ENCODE data around the gene CFAP46.

CFAP46 gene

DNA sequence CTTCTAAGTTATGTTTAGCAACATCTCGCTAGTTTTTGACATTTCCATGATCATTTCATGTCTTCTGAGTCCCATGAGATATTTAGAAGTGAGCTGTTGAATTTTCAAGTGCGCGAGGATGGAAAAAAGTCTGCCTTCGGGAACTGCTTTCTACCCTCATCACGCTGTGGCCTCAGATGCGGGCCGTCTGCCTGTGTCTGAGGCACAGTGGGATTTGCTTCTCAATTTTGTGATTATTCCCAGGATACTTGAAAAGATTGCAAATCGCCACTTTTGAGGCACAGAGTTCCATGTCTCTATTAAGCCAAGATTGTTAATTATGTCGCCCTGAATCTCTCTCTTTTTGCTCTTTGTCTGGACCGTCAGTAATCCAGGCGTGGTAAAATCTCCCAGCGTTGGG lies 125.7 kb downstream of the CFAP46 start:
- no peak for DNase-seq (ENCODE audit: low spot score)
- no peak overlapping the region for H3K4me3 ChIP-seq
- H3K27ac ChIP-seq: no peak overlapping the region
- TF ChIP-seq, protein P1, sequence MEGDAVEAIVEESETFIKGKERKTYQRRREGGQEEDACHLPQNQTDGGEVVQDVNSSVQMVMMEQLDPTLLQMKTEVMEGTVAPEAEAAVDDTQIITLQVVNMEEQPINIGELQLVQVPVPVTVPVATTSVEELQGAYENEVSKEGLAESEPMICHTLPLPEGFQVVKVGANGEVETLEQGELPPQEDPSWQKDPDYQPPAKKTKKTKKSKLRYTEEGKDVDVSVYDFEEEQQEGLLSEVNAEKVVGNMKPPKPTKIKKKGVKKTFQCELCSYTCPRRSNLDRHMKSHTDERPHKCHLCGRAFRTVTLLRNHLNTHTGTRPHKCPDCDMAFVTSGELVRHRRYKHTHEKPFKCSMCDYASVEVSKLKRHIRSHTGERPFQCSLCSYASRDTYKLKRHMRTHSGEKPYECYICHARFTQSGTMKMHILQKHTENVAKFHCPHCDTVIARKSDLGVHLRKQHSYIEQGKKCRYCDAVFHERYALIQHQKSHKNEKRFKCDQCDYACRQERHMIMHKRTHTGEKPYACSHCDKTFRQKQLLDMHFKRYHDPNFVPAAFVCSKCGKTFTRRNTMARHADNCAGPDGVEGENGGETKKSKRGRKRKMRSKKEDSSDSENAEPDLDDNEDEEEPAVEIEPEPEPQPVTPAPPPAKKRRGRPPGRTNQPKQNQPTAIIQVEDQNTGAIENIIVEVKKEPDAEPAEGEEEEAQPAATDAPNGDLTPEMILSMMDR (IDR thresholded peaks at IDR 0.05): no peak

DNA sequence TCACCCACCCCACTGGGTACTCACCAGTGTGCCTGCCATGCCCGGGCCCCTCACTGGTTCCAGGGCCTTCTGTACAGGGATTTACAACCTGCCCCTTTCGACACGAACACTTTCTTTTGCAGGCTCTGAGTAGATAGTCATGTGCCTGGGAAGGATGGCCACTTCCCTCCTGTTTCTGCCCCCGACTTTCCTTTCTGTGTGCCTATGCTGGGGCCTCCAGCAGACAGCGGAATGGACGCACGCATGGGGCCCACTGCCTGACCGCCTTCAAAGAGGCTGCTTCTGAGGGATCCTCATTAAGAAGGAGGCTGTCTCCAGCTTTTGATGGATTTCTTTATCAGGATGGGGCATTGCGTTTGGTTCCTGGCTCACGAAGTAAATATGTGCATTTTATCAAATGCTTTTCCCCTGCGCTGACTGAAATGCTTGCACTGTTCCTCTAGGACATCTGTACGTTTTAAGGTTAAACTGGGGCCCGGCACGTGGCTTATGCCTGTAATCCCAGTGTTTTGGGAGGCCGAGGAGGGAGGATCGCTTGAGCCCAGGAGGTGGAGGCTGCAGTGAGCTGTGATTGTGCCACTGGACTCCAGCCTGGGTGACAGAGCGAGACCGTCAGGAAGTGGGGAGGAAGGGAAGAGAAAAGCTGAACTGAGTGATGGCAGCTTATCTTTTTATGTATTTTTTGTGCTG lies 127.1 kb downstream of the CFAP46 start:
- DNase-seq (ENCODE audit: low spot score): no peak
- Histone ChIP-seq H3K4me3 (no peak overlapping the region), H3K27ac (no peak overlapping the region)
- TF ChIP-seq, protein P1 (IDR thresholded peaks at IDR 0.05): no peak

DNA sequence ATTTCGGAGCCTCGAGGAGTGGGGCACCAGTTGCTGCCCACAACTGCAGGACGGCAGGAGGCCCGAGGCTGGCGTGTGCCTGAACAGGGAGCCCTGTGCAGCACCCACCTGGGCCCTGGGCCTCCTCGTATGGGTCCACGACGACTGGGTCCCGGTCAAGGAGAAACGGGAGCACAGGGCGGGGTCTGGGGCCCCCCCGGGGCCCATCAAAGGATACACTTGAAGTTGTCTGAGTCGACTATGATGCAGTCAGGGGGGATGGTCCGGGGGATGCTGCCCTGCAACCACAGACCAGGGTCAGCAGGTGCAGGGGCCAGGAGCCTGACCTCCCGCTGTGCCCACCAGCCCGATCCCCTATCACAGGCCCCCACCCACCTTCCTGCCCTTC lies 127.9 kb downstream of the CFAP46 start:
- H3K27ac ChIP-seq: no peak overlapping the region
- DNase-seq (ENCODE audit: low spot score): no peak
- TF ChIP-seq, protein P1 (IDR thresholded peaks at IDR 0.05): no peak
- H3K4me3 ChIP-seq: no peak overlapping the region

DNA sequence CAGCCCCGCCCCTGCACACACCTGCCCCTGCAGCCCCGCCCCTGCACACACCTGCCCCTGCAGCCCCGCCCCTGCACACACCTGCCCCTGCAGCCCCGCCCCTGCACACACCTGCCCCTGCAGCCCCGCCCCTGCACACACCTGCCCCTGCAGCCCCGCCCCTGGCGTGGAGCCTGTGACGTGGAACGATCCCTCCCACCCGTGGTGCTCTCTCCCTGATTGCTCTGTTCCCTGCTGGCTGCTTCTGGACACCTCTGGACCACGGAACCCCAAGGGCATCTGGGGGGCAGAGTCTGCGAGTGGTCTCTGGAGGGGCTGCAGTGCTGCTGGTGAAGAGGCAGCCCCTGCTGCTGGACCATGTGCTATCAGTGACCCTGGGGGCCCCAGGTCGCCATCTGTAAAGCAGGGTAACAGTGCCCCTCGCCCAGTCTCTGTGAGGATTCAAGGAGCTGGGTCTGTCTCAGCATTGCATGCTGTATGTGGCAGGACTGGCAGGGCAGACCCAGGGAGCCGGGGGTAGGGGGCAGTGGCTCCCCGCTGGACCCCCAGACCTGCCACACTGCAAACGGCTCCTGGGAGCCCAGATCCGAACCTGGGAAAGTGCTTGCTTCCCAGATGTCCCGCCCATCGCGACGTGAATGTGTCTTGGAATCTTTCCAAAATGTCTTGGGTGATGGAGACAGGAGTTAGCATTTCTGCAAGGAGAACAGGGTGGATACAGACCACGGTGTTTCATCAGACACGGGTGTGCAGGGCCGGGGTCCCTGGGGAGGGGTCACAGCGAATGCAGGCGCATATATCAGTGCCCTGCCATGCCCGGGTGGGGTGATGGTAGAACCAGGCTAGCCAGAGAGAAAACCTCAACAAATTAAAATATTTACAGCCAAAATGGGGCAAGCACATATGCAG lies 128.6 kb downstream of the CFAP46 start:
- H3K27ac ChIP-seq: no peak overlapping the region
- H3K4me3 ChIP-seq: no peak overlapping the region
- TF ChIP-seq, protein P1 (IDR thresholded peaks at IDR 0.05): no peak
- DNase-seq (ENCODE audit: low spot score): no peak

DNA sequence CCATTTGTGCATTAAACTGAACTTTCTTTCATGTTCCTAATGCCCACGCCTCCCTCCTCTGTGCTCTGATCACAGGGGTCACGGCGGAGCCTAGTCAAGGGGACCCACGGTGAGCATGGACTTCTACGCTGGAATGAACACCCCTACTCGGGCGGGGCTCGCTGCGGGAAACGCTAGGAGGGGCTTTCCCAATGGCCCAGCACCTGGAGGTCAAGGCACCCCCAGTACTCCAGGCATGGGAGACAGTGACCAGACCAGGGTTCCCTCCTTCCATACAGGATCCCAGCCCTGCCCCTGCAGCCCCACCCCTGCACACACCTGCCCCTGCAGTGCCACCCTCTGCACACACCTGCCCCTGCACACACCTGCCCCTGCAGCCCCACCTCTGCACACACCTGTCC lies 129.4 kb downstream of the CFAP46 start:
- TF ChIP-seq, protein P1 (IDR thresholded peaks at IDR 0.05): no peak
- no peak for DNase-seq (ENCODE audit: low spot score)

DNA sequence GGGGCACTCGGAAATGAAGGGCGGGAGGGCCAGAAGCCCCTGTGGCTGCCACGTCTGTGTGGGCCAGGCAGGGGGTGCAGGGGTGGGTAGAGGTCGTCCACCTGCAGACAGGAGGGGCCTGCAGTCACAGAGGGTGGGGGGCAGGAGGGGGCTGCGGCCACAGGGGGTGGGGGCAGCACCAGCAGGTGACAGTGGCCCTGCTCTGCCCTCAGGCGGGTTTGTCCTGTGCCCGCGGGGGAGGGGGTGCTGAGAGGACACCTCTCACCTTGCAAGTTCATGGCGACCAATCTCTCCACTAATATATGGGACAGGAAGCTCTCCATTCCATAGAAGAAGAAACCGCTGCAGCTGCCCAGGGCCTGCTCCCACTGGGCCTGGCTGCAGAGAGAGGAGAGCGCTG lies 129.8 kb downstream of the CFAP46 start:
- TF ChIP-seq, protein P1 (IDR thresholded peaks at IDR 0.05): no peak
- Histone ChIP-seq H3K4me3 (no peak overlapping the region), H3K27ac (no peak overlapping the region)
- DNase-seq (ENCODE audit: low spot score): no peak

More for the DNA sequence above, 129.4 kb downstream of the CFAP46 start:
- H3K27ac ChIP-seq: no peak overlapping the region
- no peak overlapping the region for H3K4me3 ChIP-seq

All from coronary artery (tissue), 2 donors.